HepG2 (cell line): Measurements from ENCODE around the gene ITGB2. TPM values are rescaled to one million over a fixed set of nuclear protein-coding genes. Genes with fewer than 3 reads are reported as not detected.

ENCODE experiments used
- CC2D1A ChIP-seq: sonication (generic); formaldehyde crosslinking; IDR thresholded peaks from 2 replicates; pipeline ENCODE4 v1.8.1; 2023; ENCODE audit warnings: mild to moderate bottlenecking, missing genetic modification reagents
- CHD2 ChIP-seq: IDR thresholded peaks from 2 replicates; pipeline ENCODE4 v1.6.1; 2011; ENCODE audit warnings: low read depth, low read length, improper control_type of control experiment
- ESRRA ChIP-seq: sonication (generic); formaldehyde crosslinking; IDR thresholded peaks from 2 replicates; pipeline ENCODE4 v1.5.1; 2020; ENCODE audit warnings: mild to moderate bottlenecking, low read depth, missing genetic modification reagents
- HDAC1 ChIP-seq: sonication (generic); formaldehyde crosslinking; IDR thresholded peaks from 2 replicates; pipeline ENCODE4 v1.5.1; 2020; ENCODE audit warnings: mild to moderate bottlenecking, missing genetic modification reagents
- HOXA3 ChIP-seq: sonication (generic); formaldehyde crosslinking; IDR thresholded peaks from 2 replicates; pipeline ENCODE4 v1.5.0; 2020; ENCODE audit warnings: missing genetic modification reagents
- KDM2A ChIP-seq: sonication (generic); formaldehyde crosslinking; IDR thresholded peaks from 2 replicates; pipeline ENCODE4 v1.4.0; 2020; ENCODE audit warnings: low read depth, missing genetic modification reagents, borderline replicate concordance
- KDM5A ChIP-seq: fragments of 200-600 bp; sonication (generic); IDR thresholded peaks from 2 replicates; pipeline ENCODE4 v1.7.0; 2018; ENCODE audit warnings: antibody characterized with exemption, mild to moderate bottlenecking, low read length, borderline replicate concordance
- KLF11 ChIP-seq: IDR thresholded peaks from 2 replicates; pipeline ENCODE4 v1.6.1; 2016; ENCODE audit warnings: missing compliant biosample characterization
- MIER2 ChIP-seq: IDR thresholded peaks from 2 replicates; pipeline ENCODE4 v1.6.1; 2016; ENCODE audit warnings: missing biosample characterization, missing genetic modification reagents
- MTF1 ChIP-seq: sonication (generic); formaldehyde crosslinking; IDR thresholded peaks from 2 replicates; pipeline ENCODE4 v1.5.0; 2020; ENCODE audit warnings: missing genetic modification reagents
- NR3C1 ChIP-seq: sonication (generic); formaldehyde crosslinking; IDR thresholded peaks from 2 replicates; pipeline ENCODE4 v1.4.0; 2020; ENCODE audit warnings: missing genetic modification reagents
- RBFOX2 ChIP-seq: fragments of 200-400 bp; formaldehyde crosslinking; IDR thresholded peaks from 2 replicates; pipeline ENCODE4 v1.6.1; 2017; ENCODE audit warnings: low read depth, mild to moderate bottlenecking, low read length
- REXO4 ChIP-seq: sonication (generic); formaldehyde crosslinking; IDR thresholded peaks from 2 replicates; pipeline ENCODE4 v1.8.0; 2022; ENCODE audit warnings: missing genetic modification reagents, mild to moderate bottlenecking, borderline replicate concordance
- ZFP1 ChIP-seq: IDR thresholded peaks from 2 replicates; pipeline ENCODE4 v1.6.1; 2016
- ZFY ChIP-seq: sonication (generic); formaldehyde crosslinking; IDR thresholded peaks from 2 replicates; pipeline ENCODE4 v1.4.0; 2020; ENCODE audit warnings: missing genetic modification reagents
- ZNF205 ChIP-seq: IDR thresholded peaks from 2 replicates; pipeline ENCODE4 v1.6.1; 2018; ENCODE audit warnings: missing biosample characterization, missing genetic modification reagents
- ZNF558 ChIP-seq: sonication (generic); formaldehyde crosslinking; IDR thresholded peaks from 2 replicates; pipeline ENCODE4 v1.9.0; 2022; ENCODE audit warnings: mild to moderate bottlenecking, missing genetic modification reagents, borderline replicate concordance
- ZNF747 ChIP-seq: sonication (generic); formaldehyde crosslinking; IDR thresholded peaks from 2 replicates; pipeline ENCODE4 v1.8.1; 2023; ENCODE audit warnings: missing genetic modification reagents, mild to moderate bottlenecking, borderline replicate concordance
- polyA plus RNA-seq, 8 experiments: library from polyadenylated mRNA; depleted of rRNA in 3 of 8; stranded (reverse) in 7 of 8; unstranded in 1 of 8; fragments of >200 nt; fragmentation: Illumina TruSeq in 4 of 8; extraction: Trizol in 4 of 8; gene quantifications; 2 replicates each; pipeline versions ENCODE4 v1.2.1 to v1.2.3, GENCODE V29; 2011 to 2016; ENCODE audit warnings: low read depth in 4 of 8, missing spikeins in 1 of 8, mixed read lengths in 1 of 8; ENCODE audit not compliant: insufficient read depth in 1 of 8
- total RNA-seq, 5 experiments: library from RNA; depleted of rRNA; stranded (reverse); fragments of >200 nt; fragmentation: Illumina TruSeq; extraction: Trizol; gene quantifications; 2 replicates each; pipeline ENCODE4 v1.2.3, GENCODE V29; 2016; ENCODE audit warnings: low read depth in 1 of 5
- TF ChIP-seq, protein P1 (sequence below): IDR thresholded peaks from 2 replicates; pipeline ENCODE4 v1.6.1; 2016; ENCODE audit warnings: low read depth
- TF ChIP-seq, protein P2 (sequence below): sonication (generic); formaldehyde crosslinking; IDR thresholded peaks from 2 replicates; pipeline ENCODE4 v1.4.0; 2020; ENCODE audit warnings: missing genetic modification reagents
- TF ChIP-seq, protein P3 (sequence below): sonication (generic); formaldehyde crosslinking; IDR thresholded peaks from 2 replicates; pipeline ENCODE4 v1.4.0; 2020; ENCODE audit warnings: mild to moderate bottlenecking, missing genetic modification reagents
- TF ChIP-seq, protein P4 (sequence below): sonication (generic); formaldehyde crosslinking; IDR thresholded peaks from 2 replicates; pipeline ENCODE4 v1.8.0; 2022; ENCODE audit warnings: missing genetic modification reagents, mild to moderate bottlenecking, borderline replicate concordance
- TF ChIP-seq, protein P5 (sequence below): sonication (generic); formaldehyde crosslinking; IDR thresholded peaks from 2 replicates; pipeline ENCODE4 v1.8.1; 2023; ENCODE audit warnings: mild to moderate bottlenecking, missing genetic modification reagents, borderline replicate concordance
- TF ChIP-seq, protein P6 (sequence below): IDR thresholded peaks from 2 replicates; pipeline ENCODE4 v1.6.1; 2016; ENCODE audit warnings: missing compliant biosample characterization, missing genetic modification reagents, borderline replicate concordance

Gene ITGB2
- total and polyA plus RNA-seq, 2 of the 13 experiments (the other 11 are each of a cell fraction or from before 2014, with no cell fraction given) = 4.2 to 18.0 TPM

GRCh38 chr21:44939532-44940115 is 18.9 kb upstream of the ITGB2 start, which contains the start of gene SLX9 (continued):
- TF ChIP-seq, protein P1, sequence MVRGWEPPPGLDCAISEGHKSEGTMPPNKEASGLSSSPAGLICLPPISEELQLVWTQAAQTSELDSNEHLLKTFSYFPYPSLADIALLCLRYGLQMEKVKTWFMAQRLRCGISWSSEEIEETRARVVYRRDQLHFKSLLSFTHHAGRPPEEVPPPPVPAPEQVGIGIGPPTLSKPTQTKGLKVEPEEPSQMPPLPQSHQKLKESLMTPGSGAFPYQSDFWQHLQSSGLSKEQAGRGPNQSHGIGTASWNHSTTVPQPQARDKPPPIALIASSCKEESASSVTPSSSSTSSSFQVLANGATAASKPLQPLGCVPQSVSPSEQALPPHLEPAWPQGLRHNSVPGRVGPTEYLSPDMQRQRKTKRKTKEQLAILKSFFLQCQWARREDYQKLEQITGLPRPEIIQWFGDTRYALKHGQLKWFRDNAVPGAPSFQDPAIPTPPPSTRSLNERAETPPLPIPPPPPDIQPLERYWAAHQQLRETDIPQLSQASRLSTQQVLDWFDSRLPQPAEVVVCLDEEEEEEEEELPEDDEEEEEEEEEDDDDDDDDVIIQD (CRISPR knock-in tag) = no peak
- peak; percentile 76 for TF ChIP-seq ZFY (CRISPR knock-in tag)
- peak; percentile 98 for TF ChIP-seq HDAC1 (CRISPR knock-in tag)
- TF ChIP-seq ZFP1 = peak; percentile 30; the same call in 1 of the 2 replicates
- no peak for TF ChIP-seq ZNF558 (CRISPR knock-in tag)
- no peak; the same call in 1 of the 2 replicates for TF ChIP-seq CHD2
- TF ChIP-seq RBFOX2 = peak; percentile 93
- peak; percentile 82; the same call in 1 of the 2 replicates for TF ChIP-seq MIER2
- TF ChIP-seq MTF1 (CRISPR knock-in tag) = 0 out of 2 replicates have a peak, but pooled peaks have one; percentile 12
- no peak for TF ChIP-seq CC2D1A (CRISPR knock-in tag)
- peak; percentile 95 for TF ChIP-seq ZNF747
- TF ChIP-seq, protein P2, sequence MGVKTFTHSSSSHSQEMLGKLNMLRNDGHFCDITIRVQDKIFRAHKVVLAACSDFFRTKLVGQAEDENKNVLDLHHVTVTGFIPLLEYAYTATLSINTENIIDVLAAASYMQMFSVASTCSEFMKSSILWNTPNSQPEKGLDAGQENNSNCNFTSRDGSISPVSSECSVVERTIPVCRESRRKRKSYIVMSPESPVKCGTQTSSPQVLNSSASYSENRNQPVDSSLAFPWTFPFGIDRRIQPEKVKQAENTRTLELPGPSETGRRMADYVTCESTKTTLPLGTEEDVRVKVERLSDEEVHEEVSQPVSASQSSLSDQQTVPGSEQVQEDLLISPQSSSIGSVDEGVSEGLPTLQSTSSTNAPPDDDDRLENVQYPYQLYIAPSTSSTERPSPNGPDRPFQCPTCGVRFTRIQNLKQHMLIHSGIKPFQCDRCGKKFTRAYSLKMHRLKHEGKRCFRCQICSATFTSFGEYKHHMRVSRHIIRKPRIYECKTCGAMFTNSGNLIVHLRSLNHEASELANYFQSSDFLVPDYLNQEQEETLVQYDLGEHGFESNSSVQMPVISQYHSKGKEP (CRISPR knock-in tag) = no peak
- TF ChIP-seq KLF11 (CRISPR knock-in tag) = peak; percentile 60; the same call in 1 of the 2 replicates
- peak; percentile 94 for TF ChIP-seq ZNF205 (CRISPR knock-in tag)
- TF ChIP-seq, protein P3, sequence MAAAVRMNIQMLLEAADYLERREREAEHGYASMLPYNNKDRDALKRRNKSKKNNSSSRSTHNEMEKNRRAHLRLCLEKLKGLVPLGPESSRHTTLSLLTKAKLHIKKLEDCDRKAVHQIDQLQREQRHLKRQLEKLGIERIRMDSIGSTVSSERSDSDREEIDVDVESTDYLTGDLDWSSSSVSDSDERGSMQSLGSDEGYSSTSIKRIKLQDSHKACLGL (CRISPR knock-in tag) = peak; percentile 91
- TF ChIP-seq ESRRA = peak; percentile 85
- TF ChIP-seq, protein P4, sequence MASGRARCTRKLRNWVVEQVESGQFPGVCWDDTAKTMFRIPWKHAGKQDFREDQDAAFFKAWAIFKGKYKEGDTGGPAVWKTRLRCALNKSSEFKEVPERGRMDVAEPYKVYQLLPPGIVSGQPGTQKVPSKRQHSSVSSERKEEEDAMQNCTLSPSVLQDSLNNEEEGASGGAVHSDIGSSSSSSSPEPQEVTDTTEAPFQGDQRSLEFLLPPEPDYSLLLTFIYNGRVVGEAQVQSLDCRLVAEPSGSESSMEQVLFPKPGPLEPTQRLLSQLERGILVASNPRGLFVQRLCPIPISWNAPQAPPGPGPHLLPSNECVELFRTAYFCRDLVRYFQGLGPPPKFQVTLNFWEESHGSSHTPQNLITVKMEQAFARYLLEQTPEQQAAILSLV = peak; percentile 60; the same call in 1 of the 2 replicates
- TF ChIP-seq NR3C1 (CRISPR knock-in tag) = no peak
- TF ChIP-seq HOXA3 (CRISPR knock-in tag) = peak; percentile 91
- TF ChIP-seq KDM2A (CRISPR knock-in tag) = peak; percentile 97
- TF ChIP-seq KDM5A = peak; percentile 97; the same call in 1 of the 2 replicates
- TF ChIP-seq REXO4 (CRISPR knock-in tag) = no peak
- TF ChIP-seq, protein P5, sequence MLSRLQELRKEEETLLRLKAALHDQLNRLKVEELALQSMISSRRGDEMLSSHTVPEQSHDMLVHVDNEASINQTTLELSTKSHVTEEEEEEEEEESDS (CRISPR knock-in tag) = peak; percentile 83; the same call in 1 of the 2 replicates
- TF ChIP-seq, protein P6, sequence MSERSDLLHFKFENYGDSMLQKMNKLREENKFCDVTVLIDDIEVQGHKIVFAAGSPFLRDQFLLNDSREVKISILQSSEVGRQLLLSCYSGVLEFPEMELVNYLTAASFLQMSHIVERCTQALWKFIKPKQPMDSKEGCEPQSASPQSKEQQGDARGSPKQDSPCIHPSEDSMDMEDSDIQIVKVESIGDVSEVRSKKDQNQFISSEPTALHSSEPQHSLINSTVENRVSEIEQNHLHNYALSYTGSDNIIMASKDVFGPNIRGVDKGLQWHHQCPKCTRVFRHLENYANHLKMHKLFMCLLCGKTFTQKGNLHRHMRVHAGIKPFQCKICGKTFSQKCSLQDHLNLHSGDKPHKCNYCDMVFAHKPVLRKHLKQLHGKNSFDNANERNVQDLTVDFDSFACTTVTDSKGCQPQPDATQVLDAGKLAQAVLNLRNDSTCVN = 0 out of 2 replicates have a peak, but pooled peaks have one; percentile 26
